Neural progenitor cell (in vitro differentiated cells): ENCODE data around the gene SLC26A4. TPM values are rescaled to one million over a fixed set of nuclear protein-coding genes. Genes with fewer than 3 reads are reported as not detected.
A peak's percentile ranks its signal among the peaks of the same experiment; 100 is the strongest.

Experiments
- DNase-seq: peaks from one replicate; pipeline ENCODE4 v3.0.0-alpha.2; 2016; ENCODE audit warnings: low spot score
- H2AFZ ChIP-seq: fragments of 200-600 bp; sonication (generic); replicated peaks from 2 replicates; pipeline ENCODE4 v1.6.1; 2016; ENCODE audit warnings: antibody characterized with exemption
- H3F3A ChIP-seq: fragments of 200-600 bp; sonication (generic); 2 replicates; pipeline ENCODE4 v1.6.1; 2016; ENCODE audit warnings: antibody characterized with exemption, low read depth
- H3K27ac ChIP-seq: fragments of 200-600 bp; sonication (generic); 2 replicates; pipeline ENCODE4 v1.5.1; 2016; ENCODE audit warnings: mild to moderate bottlenecking
- H3K27me3 ChIP-seq: fragments of 200-600 bp; sonication (generic); 2 replicates; pipeline ENCODE4 v1.6.1; 2016; ENCODE audit warnings: mild to moderate bottlenecking, moderate library complexity
- H3K36me3 ChIP-seq: fragments of 200-600 bp; sonication (generic); 2 replicates; pipeline ENCODE4 v1.5.1; 2016
- H3K4me1 ChIP-seq: fragments of 200-600 bp; sonication (generic); 2 replicates; pipeline ENCODE4 v1.6.1; 2016; ENCODE audit warnings: mixed run types
- H3K4me2 ChIP-seq: fragments of 200-600 bp; sonication (generic); 2 replicates; pipeline ENCODE4 v1.6.1; 2016
- H3K4me3 ChIP-seq: fragments of 200-600 bp; sonication (generic); 2 replicates; pipeline ENCODE4 v1.5.1; 2016
- H3K79me2 ChIP-seq: fragments of 200-600 bp; sonication (generic); 2 replicates; pipeline ENCODE4 v1.6.1; 2016; ENCODE audit warnings: low read depth
- H3K9ac ChIP-seq: fragments of 200-600 bp; sonication (generic); 2 replicates; pipeline ENCODE4 v1.6.1; 2016
- H3K9me3 ChIP-seq: fragments of 200-600 bp; sonication (generic); 2 replicates; pipeline ENCODE4 v1.5.1; 2016; ENCODE audit warnings: low read depth
- H4K20me1 ChIP-seq: fragments of 200-600 bp; sonication (generic); 2 replicates; pipeline ENCODE4 v1.6.1; 2016; ENCODE audit warnings: low read depth
- H3K27ac Mint-ChIP-seq: 3 replicates; pipeline ENCODE4 v1.8.0; 2021; ENCODE audit warnings: mixed read lengths
- H3K27me3 Mint-ChIP-seq: 2 replicates; pipeline ENCODE4 v1.8.0; 2022; ENCODE audit warnings: low read depth, mild to moderate bottlenecking, inconsistent platforms, moderate library complexity, mixed read lengths; ENCODE audit not compliant: insufficient read depth
- H3K36me3 Mint-ChIP-seq: 3 replicates; pipeline ENCODE4 v1.8.0; 2021; ENCODE audit warnings: mixed read lengths
- H3K4me1 Mint-ChIP-seq: 3 replicates; pipeline ENCODE4 v1.8.0; 2021; ENCODE audit warnings: mixed read lengths
- H3K4me3 Mint-ChIP-seq: 3 replicates; pipeline ENCODE4 v1.8.0; 2021; ENCODE audit warnings: mild to moderate bottlenecking, moderate library complexity, mixed read lengths
- H3K9me3 Mint-ChIP-seq: 3 replicates; pipeline ENCODE4 v1.8.0; 2020; ENCODE audit warnings: mixed read lengths
- EZH2 ChIP-seq: fragments of 200-600 bp; sonication (generic); IDR thresholded peaks from 2 replicates; pipeline ENCODE4 v1.6.1; 2017; ENCODE audit warnings: antibody characterized with exemption, mild to moderate bottlenecking, moderate library complexity
- EZH2phosphoT487 ChIP-seq: fragments of 200-600 bp; sonication (generic); IDR thresholded peaks from 2 replicates; pipeline ENCODE4 v1.6.1; 2017; ENCODE audit warnings: antibody characterized with exemption
- total RNA-seq: library from RNA; depleted of rRNA; stranded (reverse); fragments of >200 nt; gene quantifications from 2 replicates; pipeline ENCODE4 v1.2.3, GENCODE V29; 2015; ENCODE audit warnings: low replicate concordance
- TF ChIP-seq, protein P1 (sequence below): fragments of 200-600 bp; sonication (generic); IDR thresholded peaks from 2 replicates; pipeline ENCODE4 v1.5.1; 2017; ENCODE audit warnings: antibody characterized with exemption, mild to moderate bottlenecking

The SLC26A4 gene
- total RNA-seq, 1 donor from 2014 or later, result 0.02 TPM

DNA sequence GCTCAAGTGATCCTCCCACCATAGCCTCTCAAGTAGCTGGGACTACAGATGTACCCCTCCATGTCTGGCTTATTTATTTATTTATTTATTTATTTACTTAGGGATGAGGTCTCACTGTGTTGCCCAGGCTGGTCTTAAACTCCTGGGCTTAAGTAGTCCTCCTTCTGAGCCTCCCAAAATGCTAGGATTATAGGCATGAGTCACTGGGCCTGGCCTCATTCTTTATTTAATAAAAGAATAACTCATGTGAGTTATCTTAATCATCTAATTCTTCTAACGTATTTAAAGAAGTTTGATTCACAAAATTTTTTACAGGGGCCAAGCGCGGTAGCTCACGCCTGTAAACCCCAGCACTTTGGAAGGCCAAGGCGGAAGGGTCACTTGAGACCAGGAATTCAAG lies 8.0 kb upstream of the SLC26A4 start:
- Histone ChIP-seq H3K4me1 (no peaks in the 10 kb centered on the region), H3K79me2 (no peaks in the 10 kb centered on the region), H3K27me3 (peaks cover 29% of the 10 kb centered on the region), H3K27ac (no peak overlapping the region), H4K20me1 (no peaks in the 10 kb centered on the region), H3F3A (no peaks in the 10 kb centered on the region), H3K4me2 (no peak overlapping the region), H3K9me3 (no peaks in the 10 kb centered on the region), H3K36me3 (no peaks in the 10 kb centered on the region), H3K9ac (no peak overlapping the region), H3K4me3 (no peak overlapping the region), H2AFZ (no peak overlapping the region)
- Mint-ChIP-seq H3K27me3 (peaks cover 2% of the 10 kb centered on the region), H3K4me3 (no peak overlapping the region), H3K36me3 (no peaks in the 10 kb centered on the region), H3K4me1 (no peaks in the 10 kb centered on the region), H3K27ac (no peak overlapping the region), H3K9me3 (peaks cover 4% of the 10 kb centered on the region)
- TF ChIP-seq, protein P1, sequence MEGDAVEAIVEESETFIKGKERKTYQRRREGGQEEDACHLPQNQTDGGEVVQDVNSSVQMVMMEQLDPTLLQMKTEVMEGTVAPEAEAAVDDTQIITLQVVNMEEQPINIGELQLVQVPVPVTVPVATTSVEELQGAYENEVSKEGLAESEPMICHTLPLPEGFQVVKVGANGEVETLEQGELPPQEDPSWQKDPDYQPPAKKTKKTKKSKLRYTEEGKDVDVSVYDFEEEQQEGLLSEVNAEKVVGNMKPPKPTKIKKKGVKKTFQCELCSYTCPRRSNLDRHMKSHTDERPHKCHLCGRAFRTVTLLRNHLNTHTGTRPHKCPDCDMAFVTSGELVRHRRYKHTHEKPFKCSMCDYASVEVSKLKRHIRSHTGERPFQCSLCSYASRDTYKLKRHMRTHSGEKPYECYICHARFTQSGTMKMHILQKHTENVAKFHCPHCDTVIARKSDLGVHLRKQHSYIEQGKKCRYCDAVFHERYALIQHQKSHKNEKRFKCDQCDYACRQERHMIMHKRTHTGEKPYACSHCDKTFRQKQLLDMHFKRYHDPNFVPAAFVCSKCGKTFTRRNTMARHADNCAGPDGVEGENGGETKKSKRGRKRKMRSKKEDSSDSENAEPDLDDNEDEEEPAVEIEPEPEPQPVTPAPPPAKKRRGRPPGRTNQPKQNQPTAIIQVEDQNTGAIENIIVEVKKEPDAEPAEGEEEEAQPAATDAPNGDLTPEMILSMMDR, result no peak
- TF ChIP-seq EZH2phosphoT487, result no peak
- DNase-seq, result no peak

DNA sequence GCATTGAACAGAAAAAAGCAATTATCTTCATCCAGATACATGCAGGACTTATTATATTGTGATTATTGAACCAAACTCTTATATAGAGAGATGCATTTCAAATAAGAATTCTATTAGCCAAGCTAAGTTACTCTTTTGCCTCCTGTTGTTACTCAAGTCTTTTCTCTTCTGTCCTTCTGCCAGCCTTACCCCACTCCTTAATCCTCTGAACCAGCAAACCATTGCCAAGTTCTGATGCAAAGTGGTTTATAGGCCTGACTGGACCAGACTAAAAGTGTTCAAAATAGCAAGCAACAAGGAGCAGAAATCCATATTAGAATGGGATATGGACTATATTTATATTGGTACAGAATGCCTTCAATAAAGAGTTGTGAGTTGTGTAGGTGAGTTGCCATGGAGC lies 2.2 kb upstream of the SLC26A4 start:
- H3K4me1 ChIP-seq, result peaks cover 13% of the 10 kb centered on the region
- H4K20me1 ChIP-seq, result peaks cover 29% of the 10 kb centered on the region
- no peak overlapping the region for H3K4me3 ChIP-seq
- no peak overlapping the region for H3K4me3 Mint-ChIP-seq
- H3K27ac Mint-ChIP-seq, result no peak overlapping the region
- DNase-seq, result no peak
- no peaks in the 10 kb centered on the region for H3K9me3 ChIP-seq
- H3K27me3 Mint-ChIP-seq, result peaks cover 41% of the 10 kb centered on the region
- H3K79me2 ChIP-seq, result no peaks in the 10 kb centered on the region
- H3K4me1 Mint-ChIP-seq, result peaks cover 12% of the 10 kb centered on the region
- H3K9me3 Mint-ChIP-seq, result no peaks in the 10 kb centered on the region
- no peak overlapping the region for H3K4me2 ChIP-seq
- no peaks in the 10 kb centered on the region for H3F3A ChIP-seq
- H3K27me3 ChIP-seq, result peaks cover 87% of the 10 kb centered on the region
- H3K27ac ChIP-seq, result no peak overlapping the region
- no peaks in the 10 kb centered on the region for H3K36me3 Mint-ChIP-seq
- TF ChIP-seq EZH2 (no peak), EZH2phosphoT487 (no peak)
- TF ChIP-seq, protein P1, result no peak
- H3K9ac ChIP-seq, result no peak overlapping the region
- H2AFZ ChIP-seq, result no peak overlapping the region
- no peaks in the 10 kb centered on the region for H3K36me3 ChIP-seq

DNA sequence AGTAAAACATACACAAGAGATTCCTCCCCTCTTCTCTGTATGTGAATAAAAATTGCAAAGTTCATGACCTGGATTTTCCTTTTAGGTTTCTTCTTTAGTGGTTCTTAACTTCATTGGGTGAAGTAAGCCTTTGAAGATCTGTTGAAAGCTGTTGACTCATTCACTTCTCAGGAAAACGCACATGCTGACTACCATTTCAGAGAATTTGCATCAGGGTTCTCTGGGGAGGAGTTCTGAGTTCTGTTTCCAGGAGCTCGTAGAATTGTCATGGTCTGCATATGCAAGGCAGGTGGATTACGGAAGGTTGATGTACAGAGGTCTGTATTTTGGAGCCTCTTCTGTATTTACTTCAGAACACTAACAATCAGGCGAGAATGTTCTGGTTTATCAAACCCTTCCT lies 962 bp upstream of the SLC26A4 start:
- no peak overlapping the region for H3K9ac ChIP-seq
- no peaks in the 10 kb centered on the region for H3K9me3 ChIP-seq
- Mint-ChIP-seq H3K27me3 (peaks cover 42% of the 10 kb centered on the region), H3K4me3 (peak overlapping the region; percentile 27), H3K36me3 (no peaks in the 10 kb centered on the region), H3K27ac (no peak overlapping the region), H3K9me3 (no peaks in the 10 kb centered on the region), H3K4me1 (peaks cover 12% of the 10 kb centered on the region)
- no peak overlapping the region for H2AFZ ChIP-seq
- H3K27ac ChIP-seq, result no peak overlapping the region
- no peak overlapping the region for H3K4me3 ChIP-seq
- TF ChIP-seq, protein P1, result no peak
- H3K36me3 ChIP-seq, result no peaks in the 10 kb centered on the region
- peaks cover 96% of the 10 kb centered on the region for H3K27me3 ChIP-seq
- H3F3A ChIP-seq, result no peaks in the 10 kb centered on the region
- H4K20me1 ChIP-seq, result peaks cover 29% of the 10 kb centered on the region
- peaks cover 13% of the 10 kb centered on the region for H3K4me1 ChIP-seq
- no peak overlapping the region for H3K4me2 ChIP-seq
- H3K79me2 ChIP-seq, result no peaks in the 10 kb centered on the region
- DNase-seq, result no peak
